Loucy (cell line): ENCODE data around the gene ASB16.

Experiments
- H2AFZ ChIP-seq: fragments of 200-600 bp; sonication (generic); 2 replicates; pipeline ENCODE4 v1.6.0; 2016; ENCODE audit warnings: antibody characterized with exemption, mild to moderate bottlenecking, low read length, moderate library complexity
- H3F3A ChIP-seq: fragments of 200-600 bp; 2 replicates; pipeline ENCODE4 v1.6.0; 2016; ENCODE audit warnings: antibody characterized with exemption, low read depth, mild to moderate bottlenecking
- H3K27me3 ChIP-seq: fragments of 200-600 bp; sonication (generic); 2 replicates; pipeline ENCODE4 v1.6.1; 2014; ENCODE audit warnings: low read length, mild to moderate bottlenecking; ENCODE audit not compliant: insufficient read depth, poor library complexity, severe bottlenecking
- H3K36me3 ChIP-seq: fragments of 200-600 bp; sonication (generic); 2 replicates; pipeline ENCODE4 v1.6.1; 2016; ENCODE audit warnings: low read length; ENCODE audit not compliant: insufficient read depth
- H3K4me1 ChIP-seq: fragments of 200-600 bp; sonication (generic); 2 replicates; pipeline ENCODE4 v1.5.1; 2014; ENCODE audit warnings: low read length, mild to moderate bottlenecking; ENCODE audit not compliant: insufficient read depth, poor library complexity, severe bottlenecking
- H3K4me2 ChIP-seq: fragments of 200-600 bp; sonication (generic); 2 replicates; pipeline ENCODE4 v1.6.0; 2014; ENCODE audit warnings: antibody characterized with exemption, low read length, low read depth, mild to moderate bottlenecking; ENCODE audit not compliant: poor library complexity, severe bottlenecking
- H3K4me3 ChIP-seq: fragments of 200-600 bp; sonication (generic); 2 replicates; pipeline ENCODE4 v1.5.1; 2014; ENCODE audit warnings: low read length, mild to moderate bottlenecking, mixed read lengths; ENCODE audit not compliant: poor library complexity, severe bottlenecking
- H3K79me2 ChIP-seq: fragments of 200-600 bp; sonication (generic); 2 replicates; pipeline ENCODE4 v1.6.1; 2014; ENCODE audit warnings: low read length; ENCODE audit not compliant: insufficient read depth
- H3K9ac ChIP-seq: fragments of 200-600 bp; sonication (generic); 2 replicates; pipeline ENCODE4 v1.6.0; 2014; ENCODE audit warnings: mild to moderate bottlenecking, low read depth, low read length, moderate library complexity; ENCODE audit not compliant: poor library complexity, severe bottlenecking
- H3K9me2 ChIP-seq: fragments of 200-600 bp; sonication (generic); replicated peaks from 2 replicates; pipeline ENCODE4 v1.6.1; 2016; ENCODE audit warnings: low read depth, low read length, mixed read lengths
- H3K9me3 ChIP-seq: fragments of 200-600 bp; sonication (generic); 2 replicates; pipeline ENCODE4 v1.6.1; 2014; ENCODE audit warnings: mild to moderate bottlenecking, antibody characterized with exemption, low read length, low read depth; ENCODE audit not compliant: insufficient read depth
- H4K20me1 ChIP-seq: fragments of 200-600 bp; sonication (generic); 2 replicates; pipeline ENCODE4 v1.6.0; 2014; ENCODE audit warnings: antibody characterized with exemption, low read length, mild to moderate bottlenecking; ENCODE audit not compliant: insufficient read depth, poor library complexity, severe bottlenecking
- EZH2phosphoT487 ChIP-seq: fragments of 200-600 bp; IDR thresholded peaks from 2 replicates; pipeline ENCODE4 v1.6.1; 2018; ENCODE audit warnings: antibody characterized with exemption, mild to moderate bottlenecking, moderate library complexity, borderline replicate concordance
- TF ChIP-seq, protein P1 (sequence below): fragments of 200-600 bp; sonication (generic); conservative IDR thresholded peaks from 2 replicates; pipeline ENCODE4 v1.5.1; 2014; ENCODE audit warnings: mild to moderate bottlenecking, antibody characterized with exemption, low read length

The ASB16 gene

GRCh38 chr17:44190481-44190880, 20.0 kb downstream of the ASB16 start:
- Histone ChIP-seq H3K27me3 (no peaks in the 10 kb centered on the region), H4K20me1 (peaks cover 9% of the 10 kb centered on the region), H3K9me3 (no peaks in the 10 kb centered on the region), H3K79me2 (peaks cover 40% of the 10 kb centered on the region), H2AFZ (no peak overlapping the region), H3F3A (peaks cover 3% of the 10 kb centered on the region; the same call in 1 of the 2 replicates), H3K4me2 (no peak overlapping the region), H3K9ac (no peak overlapping the region), H3K4me3 (no peak overlapping the region), H3K36me3 (peaks cover 32% of the 10 kb centered on the region; the same call in 1 of the 2 replicates), H3K9me2 (no peaks in the 10 kb centered on the region), H3K4me1 (peaks cover 12% of the 10 kb centered on the region)
- no peak for TF ChIP-seq EZH2phosphoT487
- TF ChIP-seq, protein P1, sequence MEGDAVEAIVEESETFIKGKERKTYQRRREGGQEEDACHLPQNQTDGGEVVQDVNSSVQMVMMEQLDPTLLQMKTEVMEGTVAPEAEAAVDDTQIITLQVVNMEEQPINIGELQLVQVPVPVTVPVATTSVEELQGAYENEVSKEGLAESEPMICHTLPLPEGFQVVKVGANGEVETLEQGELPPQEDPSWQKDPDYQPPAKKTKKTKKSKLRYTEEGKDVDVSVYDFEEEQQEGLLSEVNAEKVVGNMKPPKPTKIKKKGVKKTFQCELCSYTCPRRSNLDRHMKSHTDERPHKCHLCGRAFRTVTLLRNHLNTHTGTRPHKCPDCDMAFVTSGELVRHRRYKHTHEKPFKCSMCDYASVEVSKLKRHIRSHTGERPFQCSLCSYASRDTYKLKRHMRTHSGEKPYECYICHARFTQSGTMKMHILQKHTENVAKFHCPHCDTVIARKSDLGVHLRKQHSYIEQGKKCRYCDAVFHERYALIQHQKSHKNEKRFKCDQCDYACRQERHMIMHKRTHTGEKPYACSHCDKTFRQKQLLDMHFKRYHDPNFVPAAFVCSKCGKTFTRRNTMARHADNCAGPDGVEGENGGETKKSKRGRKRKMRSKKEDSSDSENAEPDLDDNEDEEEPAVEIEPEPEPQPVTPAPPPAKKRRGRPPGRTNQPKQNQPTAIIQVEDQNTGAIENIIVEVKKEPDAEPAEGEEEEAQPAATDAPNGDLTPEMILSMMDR, result no peak

GRCh38 chr17:44191369-44191768, 20.9 kb downstream of the ASB16 start:
- no peak for TF ChIP-seq EZH2phosphoT487
- Histone ChIP-seq H3F3A (peaks cover under 1% of the 10 kb centered on the region; the same call in 1 of the 2 replicates), H3K4me2 (no peak overlapping the region)

GRCh38 chr17:44191941-44192496, 21.5 kb downstream of the ASB16 start:
- TF ChIP-seq EZH2phosphoT487, result no peak
- TF ChIP-seq, protein P1, result no peak
- no peaks in the 10 kb centered on the region for H3K27me3 ChIP-seq
- peaks cover 13% of the 10 kb centered on the region for H4K20me1 ChIP-seq
- H3K36me3 ChIP-seq, result peaks cover 36% of the 10 kb centered on the region; the same call in 1 of the 2 replicates
- H3K4me3 ChIP-seq, result no peak overlapping the region
- H3K4me1 ChIP-seq, result peaks cover 13% of the 10 kb centered on the region
- H3K9ac ChIP-seq, result no peak overlapping the region
- no peak overlapping the region for H3K4me2 ChIP-seq
- no peaks in the 10 kb centered on the region for H3K9me3 ChIP-seq
- H3K9me2 ChIP-seq, result no peaks in the 10 kb centered on the region
- H2AFZ ChIP-seq, result no peak overlapping the region
- H3K79me2 ChIP-seq, result peaks cover 44% of the 10 kb centered on the region
- H3F3A ChIP-seq, result no peaks in the 10 kb centered on the region

More at GRCh38 chr17:44191369-44191768, 20.9 kb downstream of the ASB16 start:
- no peak overlapping the region for H3K4me3 ChIP-seq
- H3K4me1 ChIP-seq, result peaks cover 10% of the 10 kb centered on the region
- no peak overlapping the region for H2AFZ ChIP-seq
- H3K9me2 ChIP-seq, result no peaks in the 10 kb centered on the region
- no peaks in the 10 kb centered on the region for H3K9me3 ChIP-seq
- H3K9ac ChIP-seq, result no peak overlapping the region
- no peaks in the 10 kb centered on the region for H3K27me3 ChIP-seq
- peaks cover 36% of the 10 kb centered on the region; the same call in 1 of the 2 replicates for H3K36me3 ChIP-seq
- H3K79me2 ChIP-seq, result peaks cover 37% of the 10 kb centered on the region
- peaks cover 9% of the 10 kb centered on the region for H4K20me1 ChIP-seq

DNA sequence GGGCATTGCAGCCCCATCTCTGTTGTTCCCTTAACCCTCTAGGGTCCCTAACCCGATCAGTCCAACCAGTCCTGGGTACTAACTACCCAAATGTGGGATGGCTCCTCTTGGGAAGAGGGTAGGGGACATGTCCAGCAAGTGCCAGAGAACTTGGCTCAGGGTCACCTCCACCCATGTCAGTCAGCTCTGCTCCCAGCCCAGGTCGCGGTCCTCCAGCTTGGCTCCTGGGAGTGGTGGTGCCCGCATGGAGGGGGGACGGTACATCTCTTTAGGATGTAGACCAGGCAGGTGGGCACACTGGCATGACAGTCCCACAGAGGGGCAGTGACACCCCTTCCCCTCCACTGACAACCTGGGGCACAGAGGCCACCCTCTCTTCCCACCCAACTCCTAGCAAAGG, 22.2 kb downstream of the ASB16 start:
- Histone ChIP-seq H3K36me3 (peaks cover 36% of the 10 kb centered on the region; the same call in 1 of the 2 replicates), H3K79me2 (peaks cover 44% of the 10 kb centered on the region), H3K9ac (no peak overlapping the region), H3K9me3 (no peaks in the 10 kb centered on the region), H3K9me2 (no peaks in the 10 kb centered on the region), H3K4me3 (no peak overlapping the region), H2AFZ (no peak overlapping the region), H4K20me1 (peaks cover 20% of the 10 kb centered on the region), H3K27me3 (no peaks in the 10 kb centered on the region), H3F3A (no peaks in the 10 kb centered on the region), H3K4me1 (peaks cover 16% of the 10 kb centered on the region), H3K4me2 (no peak overlapping the region)
- TF ChIP-seq, protein P1, result no peak
- TF ChIP-seq EZH2phosphoT487, result no peak
